SK-N-SH (cell line): ENCODE data around the gene RNU6-9. TPM values are rescaled to one million over a fixed set of nuclear protein-coding genes. Genes with fewer than 3 reads are reported as not detected.

Experiments
- CTCF ChIA-PET: fragments of 300-600, 350-600 bp; formaldehyde crosslinking; extraction: SDS; loops from one replicate; lab custom pipeline; 2021; lab: Yijun Ruan, JAX
- POLR2A ChIA-PET: fragments of 350-600 bp; sonication (Branson Sonifier 250); formaldehyde crosslinking; extraction: SDS; loops from one replicate; lab custom pipeline; 2020; ENCODE audit warnings: antibody characterized with exemption, inconsistent platforms; lab: Yijun Ruan, JAX
- DNase-seq: peaks from one replicate; pipeline ENCODE4 v3.0.0; 2012
- H2AFZ ChIP-seq: fragments of 200-600 bp; sonication (generic); 2 replicates; pipeline ENCODE4 v1.8.1; 2016; ENCODE audit warnings: antibody characterized with exemption, mild to moderate bottlenecking, low read depth
- H3F3A ChIP-seq: fragments of 200-600 bp; sonication (generic); replicated peaks from 2 replicates; pipeline ENCODE3; 2016; ENCODE audit warnings: antibody characterized with exemption, mild to moderate bottlenecking; ENCODE audit not compliant: insufficient read depth
- H3K27ac ChIP-seq, 2 experiments: fragments of 200-500 bp in 1 of 2; fragments of 200-600 bp in 1 of 2; sonication (Bioruptor generic) in 1 of 2; sonication (generic), shearing (Covaris generic) in 1 of 2; 2 replicates each; pipeline versions ENCODE4 v1.5.1 to v1.6.1; 2014 to 2016; ENCODE audit warnings: low read depth in 2 of 2, inconsistent platforms in 1 of 2, low read length in 1 of 2, mild to moderate bottlenecking in 1 of 2, mixed read lengths in 1 of 2
- H3K27me3 ChIP-seq: fragments of 200-600 bp; sonication (generic), shearing (Covaris generic); 2 replicates; pipeline ENCODE4 v1.6.1; 2016; ENCODE audit warnings: mixed run types; ENCODE audit not compliant: insufficient read depth
- H3K36me3 ChIP-seq, 2 experiments: fragments of 200-500 bp in 1 of 2; fragments of 200-600 bp in 1 of 2; sonication (Bioruptor generic) in 1 of 2; sonication (generic) in 1 of 2; replicated peaks in 1 of 2; 2 replicates each; pipeline versions ENCODE3 to v1.5.1; 2014 to 2016; ENCODE audit warnings: low read length in 1 of 2, mild to moderate bottlenecking in 1 of 2; ENCODE audit not compliant: insufficient read depth in 2 of 2, control insufficient read depth in 1 of 2
- H3K4me1 ChIP-seq, 2 experiments: fragments of 200-500 bp in 1 of 2; fragments of 200-600 bp in 1 of 2; sonication (Bioruptor generic) in 1 of 2; sonication (generic), shearing (Covaris generic) in 1 of 2; 2 replicates each; pipeline versions ENCODE4 v1.5.1 to v1.6.1; 2014 to 2016; ENCODE audit warnings: low read depth in 1 of 2, low read length in 1 of 2, mixed run types in 1 of 2; ENCODE audit not compliant: insufficient read depth in 2 of 2, control insufficient read depth in 1 of 2
- H3K4me2 ChIP-seq: fragments of 200-600 bp; sonication (generic), shearing (Covaris generic); 2 replicates; pipeline ENCODE4 v1.6.1; 2017; ENCODE audit warnings: mixed run types
- H3K4me3 ChIP-seq, 2 experiments: fragments of 200-500 bp in 1 of 2; fragments of 200-600 bp in 1 of 2; sonication (Bioruptor generic) in 1 of 2; sonication (generic), shearing (Covaris generic) in 1 of 2; 2 replicates each; pipeline versions ENCODE4 v1.5.1 to v1.8.1; 2014 to 2016; ENCODE audit warnings: low read depth in 2 of 2, inconsistent platforms in 1 of 2, low read length in 1 of 2, mild to moderate bottlenecking in 1 of 2, mixed read lengths in 1 of 2, moderate library complexity in 1 of 2
- H3K79me2 ChIP-seq: fragments of 200-600 bp; sonication (generic); 2 replicates; pipeline ENCODE4 v1.8.1; 2017; ENCODE audit warnings: mild to moderate bottlenecking; ENCODE audit not compliant: insufficient read depth
- H3K9ac ChIP-seq: fragments of 200-600 bp; sonication (generic); 2 replicates; pipeline ENCODE4 v1.6.1; 2017; ENCODE audit warnings: mixed run types
- H3K9me2 ChIP-seq: fragments of 200-600 bp; sonication (generic); 2 replicates; pipeline ENCODE4 v1.6.1; 2017; ENCODE audit warnings: mixed run types
- H3K9me3 ChIP-seq: fragments of 200-600 bp; sonication (generic); 2 replicates; pipeline ENCODE4 v1.6.1; 2017; ENCODE audit warnings: mixed run types, mild to moderate bottlenecking, moderate library complexity
- H4K20me1 ChIP-seq: fragments of 200-600 bp; sonication (generic); 2 replicates; pipeline ENCODE4 v1.6.1; 2017; ENCODE audit warnings: mild to moderate bottlenecking, mixed run types; ENCODE audit not compliant: insufficient read depth
- FOXJ3 ChIP-seq: sonication (generic); formaldehyde crosslinking; IDR thresholded peaks from 2 replicates; pipeline ENCODE4 v1.5.1; 2020; ENCODE audit warnings: mild to moderate bottlenecking, missing genetic modification reagents
- FOXM1 ChIP-seq: IDR thresholded peaks from 2 replicates; pipeline ENCODE4 v1.4.0; 2012; ENCODE audit warnings: low read depth, mild to moderate bottlenecking
- GABPA ChIP-seq: IDR thresholded peaks from 2 replicates; pipeline ENCODE4 v1.4.0; 2012; ENCODE audit warnings: low read depth, mild to moderate bottlenecking
- GATA2 ChIP-seq: sonication (generic); formaldehyde crosslinking; IDR thresholded peaks from 2 replicates; pipeline ENCODE4 v1.5.0; 2020; ENCODE audit warnings: mild to moderate bottlenecking, missing genetic modification reagents
- IRF3 ChIP-seq: fragments of 150-350 bp; IDR thresholded peaks from 2 replicates; pipeline ENCODE4 v1.6.1; 2016; ENCODE audit warnings: mild to moderate bottlenecking, low read depth, low read length
- MAX ChIP-seq: IDR thresholded peaks from 2 replicates; pipeline ENCODE4 v1.4.0; 2012; ENCODE audit warnings: low read depth
- MEF2A ChIP-seq: IDR thresholded peaks from 2 replicates; pipeline ENCODE4 v1.4.0; 2012; ENCODE audit warnings: low read depth, borderline replicate concordance
- MXI1 ChIP-seq: IDR thresholded peaks from 2 replicates; pipeline ENCODE4 v1.6.1; 2012; ENCODE audit warnings: mild to moderate bottlenecking, low read depth, low read length, improper control_type of control experiment
- NFIC ChIP-seq: IDR thresholded peaks from 2 replicates; pipeline ENCODE4 v1.4.0; 2012; ENCODE audit warnings: borderline replicate concordance
- PBX3 ChIP-seq: IDR thresholded peaks from 2 replicates; pipeline ENCODE4; 2012
- POLR2AphosphoS5 ChIP-seq: IDR thresholded peaks from 2 replicates; pipeline ENCODE4 v1.6.1; 2012; ENCODE audit warnings: low read depth, low read length
- RAD21 ChIP-seq: IDR thresholded peaks from 2 replicates; pipeline ENCODE4 v1.6.1; 2012; ENCODE audit warnings: mild to moderate bottlenecking, low read length
- TAF1 ChIP-seq: IDR thresholded peaks from 2 replicates; pipeline ENCODE4 v1.6.1; 2012; ENCODE audit warnings: low read depth, mild to moderate bottlenecking, low read length, moderate library complexity, borderline replicate concordance
- TCF12 ChIP-seq: IDR thresholded peaks from 2 replicates; pipeline ENCODE4 v1.4.0; 2012
- TEAD4 ChIP-seq: IDR thresholded peaks from 2 replicates; pipeline ENCODE4 v1.4.0; 2012; ENCODE audit warnings: mild to moderate bottlenecking, borderline replicate concordance; ENCODE audit not compliant: insufficient read depth
- USF1 ChIP-seq: IDR thresholded peaks from 2 replicates; pipeline ENCODE4 v1.4.0; 2012; ENCODE audit warnings: low read depth, borderline replicate concordance
- USF2 ChIP-seq: fragments of 150-350 bp; IDR thresholded peaks from 2 replicates; pipeline ENCODE4 v1.6.1; 2017; ENCODE audit warnings: antibody characterized with exemption, low read length, low read depth, borderline replicate concordance
- WGBS: methylation state at CpG from one replicate; pipeline ENCODE4 v1.1.6; 2017; ENCODE audit warnings: low lambda C conversion rate; 5-methylcytosine and 5-hydroxymethylcytosine counted together
- polyA plus RNA-seq, 3 experiments: library from polyadenylated mRNA; depleted of rRNA; stranded (reverse); fragments of >200 nt; gene quantifications; 2 replicates each; pipeline ENCODE4 v1.2.3, GENCODE V29; 2012
- TF ChIP-seq, protein P1 (sequence below): IDR thresholded peaks from 2 replicates; pipeline ENCODE4 v1.6.1; 2012; ENCODE audit warnings: mild to moderate bottlenecking, low read depth, low read length, moderate library complexity

RNU6-9 gene
- polyA plus RNA-seq, 1 of the 3 experiments (the other 2 are of a cell fraction): not detected

GRCh38 chr19:872266-872951 lies 20.9 kb upstream of the RNU6-9 start:
- no peaks in the 10 kb centered on the region for H3K9me2 ChIP-seq
- TF ChIP-seq MEF2A (no peak), RAD21 (no peak), GATA2 (CRISPR knock-in tag) (no peak), FOXM1 (no peak), TCF12 (no peak), TAF1 (no peak), POLR2AphosphoS5 (no peak)
- TF ChIP-seq, all 33 proteins: peak for 0
- H3K9me3 ChIP-seq: no peaks in the 10 kb centered on the region
- no peak overlapping the region for H3K4me3 ChIP-seq
- 80% methylated on average over 26 of the region's 27 CpGs for WGBS
- no peak overlapping the region for H2AFZ ChIP-seq
- DNase-seq: no peak
- peaks cover 4 to 16% of the 10 kb centered on the region in 2 experiments; a peak in 2 of 4 replicates for H3K4me1 ChIP-seq
- H4K20me1 ChIP-seq: no peaks in the 10 kb centered on the region
- peaks cover 3 to 51% of the 10 kb centered on the region in 2 experiments for H3K36me3 ChIP-seq
- no peaks in the 10 kb centered on the region for H3K27me3 ChIP-seq
- no peak overlapping the region; a peak in 1 of 4 replicates for H3K27ac ChIP-seq
- H3K9ac ChIP-seq: no peak overlapping the region
- peaks cover 22% of the 10 kb centered on the region for H3F3A ChIP-seq
- no peaks in the 10 kb centered on the region for H3K79me2 ChIP-seq
- ChIA-PET CTCF (interaction anchor here (0.6 kb wide), 1 partner anchor 102 kb away, joined by 4 read pairs; no protein-coding TSS in a partner anchor), POLR2A (no interaction called here)
- H3K4me2 ChIP-seq: no peak overlapping the region

- POLR2A ChIA-PET: no interaction called here
- H3K9ac ChIP-seq: no peak overlapping the region
- CTCF ChIA-PET: interaction anchor here (0.6 kb wide), 1 partner anchor 103 kb away, joined by 4 read pairs; no protein-coding TSS in a partner anchor
- no peak for TF ChIP-seq TEAD4
- TF ChIP-seq PBX3: no peak
- no peak for TF ChIP-seq FOXJ3 (CRISPR knock-in tag)
- no peak for TF ChIP-seq MEF2A
- TF ChIP-seq, protein P1, sequence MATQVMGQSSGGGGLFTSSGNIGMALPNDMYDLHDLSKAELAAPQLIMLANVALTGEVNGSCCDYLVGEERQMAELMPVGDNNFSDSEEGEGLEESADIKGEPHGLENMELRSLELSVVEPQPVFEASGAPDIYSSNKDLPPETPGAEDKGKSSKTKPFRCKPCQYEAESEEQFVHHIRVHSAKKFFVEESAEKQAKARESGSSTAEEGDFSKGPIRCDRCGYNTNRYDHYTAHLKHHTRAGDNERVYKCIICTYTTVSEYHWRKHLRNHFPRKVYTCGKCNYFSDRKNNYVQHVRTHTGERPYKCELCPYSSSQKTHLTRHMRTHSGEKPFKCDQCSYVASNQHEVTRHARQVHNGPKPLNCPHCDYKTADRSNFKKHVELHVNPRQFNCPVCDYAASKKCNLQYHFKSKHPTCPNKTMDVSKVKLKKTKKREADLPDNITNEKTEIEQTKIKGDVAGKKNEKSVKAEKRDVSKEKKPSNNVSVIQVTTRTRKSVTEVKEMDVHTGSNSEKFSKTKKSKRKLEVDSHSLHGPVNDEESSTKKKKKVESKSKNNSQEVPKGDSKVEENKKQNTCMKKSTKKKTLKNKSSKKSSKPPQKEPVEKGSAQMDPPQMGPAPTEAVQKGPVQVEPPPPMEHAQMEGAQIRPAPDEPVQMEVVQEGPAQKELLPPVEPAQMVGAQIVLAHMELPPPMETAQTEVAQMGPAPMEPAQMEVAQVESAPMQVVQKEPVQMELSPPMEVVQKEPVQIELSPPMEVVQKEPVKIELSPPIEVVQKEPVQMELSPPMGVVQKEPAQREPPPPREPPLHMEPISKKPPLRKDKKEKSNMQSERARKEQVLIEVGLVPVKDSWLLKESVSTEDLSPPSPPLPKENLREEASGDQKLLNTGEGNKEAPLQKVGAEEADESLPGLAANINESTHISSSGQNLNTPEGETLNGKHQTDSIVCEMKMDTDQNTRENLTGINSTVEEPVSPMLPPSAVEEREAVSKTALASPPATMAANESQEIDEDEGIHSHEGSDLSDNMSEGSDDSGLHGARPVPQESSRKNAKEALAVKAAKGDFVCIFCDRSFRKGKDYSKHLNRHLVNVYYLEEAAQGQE: no peak
- TF ChIP-seq MXI1: no peak
- TF ChIP-seq USF1: no peak
- TF ChIP-seq IRF3: no peak
- no peak for TF ChIP-seq USF2
- TF ChIP-seq NFIC: no peak
- no peak for TF ChIP-seq GABPA
- TF ChIP-seq TCF12: no peak
- no peak for TF ChIP-seq MAX
- TF ChIP-seq GATA2 (CRISPR knock-in tag): no peak
- TF ChIP-seq RAD21: no peak
- TF ChIP-seq, all 33 proteins: peak for 0
- Histone ChIP-seq H2AFZ (no peak overlapping the region), H3K4me2 (no peak overlapping the region), H3K9me3 (no peaks in the 10 kb centered on the region), H3K27me3 (no peaks in the 10 kb centered on the region), H3K79me2 (no peaks in the 10 kb centered on the region), H4K20me1 (no peaks in the 10 kb centered on the region), H3K27ac (no peak overlapping the region), H3K4me3 (no peak overlapping the region), H3K4me1 (peaks cover 4 to 16% of the 10 kb centered on the region in 2 experiments; a peak in 2 of 4 replicates), H3K36me3 (peaks cover 3 to 44% of the 10 kb centered on the region in 2 experiments), H3K9me2 (no peaks in the 10 kb centered on the region), H3F3A (peaks cover 22% of the 10 kb centered on the region)
- WGBS: 90% methylated on average over 13 of the region's 13 CpGs
- DNase-seq: peak; percentile 68
Observed at GRCh38 chr19:873084-873483, 20.2 kb upstream of the RNU6-9 start.
